SK-N-SH treated with all-trans-retinoic acid at 6 μM for 48 hours (cell line): ENCODE results near the gene SNED1.

ENCODE experiments used
- ATAC-seq: fragments of 200-7000 bp; cut with Tn5 transposase; 3 replicates; pipeline ENCODE4 v1.9.1; 2020; ENCODE audit warnings: mild to moderate bottlenecking, moderate library complexity
- ARNTL ChIP-seq: fragments of 450-650 bp; formaldehyde crosslinking; IDR thresholded peaks from 2 replicates; pipeline ENCODE4 v1.5.0; 2020; ENCODE audit warnings: low read depth, mild to moderate bottlenecking, moderate library complexity, borderline replicate concordance
- BACH2 ChIP-seq: fragments of 250-450 bp; sonication (Bioruptor Pico); IDR thresholded peaks from 2 replicates; pipeline ENCODE4 v1.9.0; 2021; ENCODE audit warnings: mild to moderate bottlenecking, borderline replicate concordance
- CREB5 ChIP-seq: fragments of 250-450 bp; sonication (Bioruptor Pico); IDR thresholded peaks from 2 replicates; pipeline ENCODE4 v1.5.1; 2020; ENCODE audit warnings: low read depth, mild to moderate bottlenecking, moderate library complexity
- CSDC2 ChIP-seq: fragments of 250-450 bp; sonication (Bioruptor Pico); IDR thresholded peaks from 2 replicates; pipeline ENCODE4 v1.5.0; 2020; ENCODE audit warnings: mild to moderate bottlenecking, moderate library complexity
- CSRNP3 ChIP-seq: fragments of 250-450 bp; sonication (Bioruptor Pico); IDR thresholded peaks from 2 replicates; pipeline ENCODE4 v1.5.1; 2021; ENCODE audit warnings: mild to moderate bottlenecking, moderate library complexity
- ESRRG ChIP-seq: fragments of 250-450 bp; sonication (Bioruptor Pico); IDR thresholded peaks from 2 replicates; pipeline ENCODE4 v1.6.1; 2021; ENCODE audit warnings: mild to moderate bottlenecking
- GLIS3 ChIP-seq: fragments of 250-450 bp; sonication (Bioruptor Pico); IDR thresholded peaks from 2 replicates; pipeline ENCODE4 v1.5.0; 2020; ENCODE audit warnings: mild to moderate bottlenecking, moderate library complexity
- OSR1 ChIP-seq: fragments of 250-450 bp; sonication (Bioruptor Pico); IDR thresholded peaks from 2 replicates; pipeline ENCODE4 v1.8.0; 2022; ENCODE audit warnings: moderate library complexity, mild to moderate bottlenecking, inconsistent platforms
- PATZ1 ChIP-seq: fragments of 250-450 bp; sonication (Bioruptor Pico); IDR thresholded peaks from 2 replicates; pipeline ENCODE4 v1.8.0; 2020; ENCODE audit warnings: mild to moderate bottlenecking, moderate library complexity, borderline replicate concordance
- PPARA ChIP-seq: fragments of 250-450 bp; sonication (Bioruptor Pico); IDR thresholded peaks from 2 replicates; pipeline ENCODE4 v1.5.0; 2020; ENCODE audit warnings: mild to moderate bottlenecking, borderline replicate concordance
- RARB ChIP-seq: fragments of 250-450 bp; sonication (Bioruptor Pico); IDR thresholded peaks from 2 replicates; pipeline ENCODE4 v1.8.0; 2021; ENCODE audit warnings: mild to moderate bottlenecking, moderate library complexity
- SNAI2 ChIP-seq: fragments of 250-450 bp; sonication (Bioruptor Pico); IDR thresholded peaks from 2 replicates; pipeline ENCODE4 v1.5.0; 2020; ENCODE audit warnings: mild to moderate bottlenecking, moderate library complexity
- TCF4 ChIP-seq: fragments of 250-450 bp; sonication (Bioruptor Pico); IDR thresholded peaks from 2 replicates; pipeline ENCODE4 v1.8.0; 2021; ENCODE audit warnings: mild to moderate bottlenecking, moderate library complexity, borderline replicate concordance
- ZC3H10 ChIP-seq: fragments of 250-450 bp; sonication (Bioruptor Pico); IDR thresholded peaks from 2 replicates; pipeline ENCODE4 v1.5.1; 2021; ENCODE audit warnings: mild to moderate bottlenecking, moderate library complexity
- ZFP30 ChIP-seq: fragments of 450-650 bp; formaldehyde crosslinking; IDR thresholded peaks from 2 replicates; pipeline ENCODE4 v1.5.0; 2022; ENCODE audit warnings: mild to moderate bottlenecking, moderate library complexity
- ZNF565 ChIP-seq: fragments of 450-650 bp; formaldehyde crosslinking; conservative IDR thresholded peaks from 2 replicates; pipeline ENCODE4 v1.5.0; 2020; ENCODE audit warnings: low read depth, mild to moderate bottlenecking, moderate library complexity
- ZNF70 ChIP-seq: fragments of 450-650 bp; formaldehyde crosslinking; IDR thresholded peaks from 2 replicates; pipeline ENCODE4 v1.5.0; 2020; ENCODE audit warnings: mild to moderate bottlenecking, moderate library complexity
- ZNF8 ChIP-seq: fragments of 450-650 bp; formaldehyde crosslinking; IDR thresholded peaks from 2 replicates; pipeline ENCODE4 v1.5.0; 2020; ENCODE audit warnings: mild to moderate bottlenecking, moderate library complexity

SNED1 gene

GRCh38 chr2:241088376-241088775, 90.0 kb downstream of the SNED1 start (continued):
- TF ChIP-seq PATZ1 (CRISPR knock-in tag) (no peak), TCF4 (no peak)

GRCh38 chr2:241088791-241089732, 90.6 kb downstream of the SNED1 start:
- ATAC-seq, result no peak
- TF ChIP-seq GLIS3 (CRISPR knock-in tag) (no peak), PATZ1 (CRISPR knock-in tag) (no peak), ESRRG (CRISPR knock-in tag) (no peak), CSDC2 (CRISPR knock-in tag) (no peak), BACH2 (no peak), PPARA (CRISPR knock-in tag) (no peak), RARB (CRISPR knock-in tag) (no peak), ZC3H10 (CRISPR knock-in tag) (no peak), CSRNP3 (no peak), CREB5 (CRISPR knock-in tag) (no peak), TCF4 (no peak), ZFP30 (no peak), ZNF8 (no peak), ZNF70 (no peak), SNAI2 (CRISPR knock-in tag) (no peak), ARNTL (CRISPR knock-in tag) (no peak), OSR1 (CRISPR knock-in tag) (no peak), ZNF565 (CRISPR knock-in tag) (no peak)

GRCh38 chr2:241091201-241091600, 92.8 kb downstream of the SNED1 start:
- ATAC-seq, result no peak
- TF ChIP-seq ZFP30, result no peak
- TF ChIP-seq CSRNP3, result no peak
- TF ChIP-seq, all 23 proteins: peak for 0

GRCh38 chr2:241091734-241092445, 93.5 kb downstream of the SNED1 start:
- ATAC-seq, result no peak; the same call in 2 of the 3 replicates

More at GRCh38 chr2:241091734-241092445, 93.5 kb downstream of the SNED1 start:
- no peak for TF ChIP-seq CREB5 (CRISPR knock-in tag)
- no peak for TF ChIP-seq PPARA (CRISPR knock-in tag)
- TF ChIP-seq BACH2, result no peak
